MG63 (cell line): Measurements from ENCODE around the gene RUFY2. TPM values are rescaled to one million over a fixed set of nuclear protein-coding genes. Genes with fewer than 3 reads are reported as not detected.

Experiments
- DNase-seq: peaks from one replicate; pipeline ENCODE4 v3.0.0-alpha.2; 2020
- H3K27me3 ChIP-seq: fragments of 250-450 bp; sonication (Bioruptor Pico); 2 replicates; pipeline ENCODE4 v1.5.1; 2020; ENCODE audit warnings: mild to moderate bottlenecking, moderate library complexity
- H3K36me3 ChIP-seq: fragments of 250-450 bp; sonication (Bioruptor Pico); 2 replicates; pipeline ENCODE4 v1.5.1; 2020; ENCODE audit warnings: mild to moderate bottlenecking, moderate library complexity
- H3K4me3 ChIP-seq: fragments of 250-450 bp; sonication (Bioruptor Pico); 2 replicates; pipeline ENCODE4 v1.5.1; 2020; ENCODE audit warnings: mild to moderate bottlenecking, moderate library complexity
- H3K9me3 ChIP-seq: fragments of 250-450 bp; sonication (Bioruptor Pico); 2 replicates; pipeline ENCODE4 v1.5.1; 2020; ENCODE audit warnings: mild to moderate bottlenecking, moderate library complexity
- total RNA-seq: library from RNA; depleted of rRNA; stranded (reverse); fragments of >200 nt; shearing (Covaris generic); gene quantifications from 2 replicates; pipeline ENCODE4 v1.2.3, GENCODE V29; 2014; ENCODE audit warnings: low replicate concordance; rRNA removed

The RUFY2 gene
- total RNA-seq, 1 experiment from 2014 or later = 8.4 TPM

DNA sequence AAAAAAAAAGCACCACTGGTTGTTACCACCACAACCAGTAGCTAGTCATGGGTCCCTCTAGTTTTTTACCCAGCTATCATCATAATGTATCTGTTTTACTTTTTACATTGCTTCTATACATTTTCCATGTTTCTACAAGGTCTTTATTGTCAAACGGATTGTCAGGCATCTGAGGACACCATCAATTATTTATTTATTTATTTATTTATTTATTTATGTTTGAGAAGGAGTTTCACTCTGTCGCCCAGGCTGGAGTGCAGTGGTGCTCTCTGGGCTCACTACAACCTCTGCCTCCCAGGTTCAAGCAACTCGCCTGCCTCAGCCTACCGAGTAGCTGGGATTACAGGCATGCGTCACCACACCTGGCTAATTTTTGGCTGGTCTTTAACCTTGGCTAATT lies 104.2 kb downstream of the RUFY2 start:
- Histone ChIP-seq H3K36me3 (no peaks in the 10 kb centered on the region), H3K4me3 (no peak overlapping the region), H3K9me3 (no peaks in the 10 kb centered on the region), H3K27me3 (no peaks in the 10 kb centered on the region)
- DNase-seq = no peak

DNA sequence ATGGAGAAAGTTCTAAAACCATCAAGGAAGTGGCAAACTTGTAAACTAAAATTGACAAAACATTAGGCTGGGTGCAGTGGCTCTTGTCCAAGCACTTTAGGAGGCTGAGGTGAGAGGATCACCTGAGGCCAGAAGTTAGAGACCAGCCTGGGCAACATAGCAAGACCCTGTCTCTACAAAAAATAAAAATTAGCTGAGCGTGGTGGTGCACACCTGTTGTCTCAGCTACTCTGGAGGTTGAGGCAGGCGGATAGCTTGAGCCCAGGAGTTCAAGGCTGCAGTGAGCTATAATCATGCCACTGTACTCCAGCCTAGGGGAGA lies 104.6 kb downstream of the RUFY2 start:
- no peak for DNase-seq
- Histone ChIP-seq H3K9me3 (no peaks in the 10 kb centered on the region), H3K27me3 (no peaks in the 10 kb centered on the region), H3K4me3 (no peak overlapping the region), H3K36me3 (no peaks in the 10 kb centered on the region)

DNA sequence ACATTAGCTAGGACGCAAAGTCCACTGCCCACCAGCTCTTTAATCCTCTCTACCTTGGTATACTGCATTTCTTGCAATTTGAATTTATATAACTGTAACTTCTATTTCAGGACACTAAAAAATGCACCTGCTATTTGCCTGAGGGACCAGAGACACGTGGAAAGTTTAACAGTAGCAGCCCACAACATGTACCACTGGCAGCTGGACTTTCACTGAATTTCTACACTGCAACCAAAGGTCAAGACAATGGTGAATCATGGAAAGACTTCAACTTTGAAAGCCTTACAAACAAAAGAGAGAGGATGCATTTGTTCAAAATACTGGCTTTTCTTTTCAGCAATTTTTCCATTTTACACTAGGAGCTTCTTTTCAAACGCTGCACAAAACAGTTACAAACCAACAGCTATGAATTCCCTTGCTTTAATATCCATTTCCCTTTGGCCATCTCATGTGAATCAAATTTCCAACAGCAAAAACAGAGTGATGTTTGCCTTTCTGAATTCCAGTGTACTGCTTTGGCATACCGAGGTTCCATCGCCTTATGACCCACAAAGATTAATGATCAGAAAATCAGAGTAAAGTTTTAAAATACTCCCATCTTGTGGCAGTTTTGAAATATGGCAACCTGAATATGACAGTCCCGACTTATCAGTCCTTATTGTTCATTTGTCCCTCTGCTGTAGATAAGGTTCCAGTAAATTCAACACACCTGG lies 105.1 kb downstream of the RUFY2 start:
- Histone ChIP-seq H3K27me3 (no peaks in the 10 kb centered on the region), H3K4me3 (no peak overlapping the region), H3K9me3 (no peaks in the 10 kb centered on the region), H3K36me3 (no peaks in the 10 kb centered on the region)
- DNase-seq = no peak

DNA sequence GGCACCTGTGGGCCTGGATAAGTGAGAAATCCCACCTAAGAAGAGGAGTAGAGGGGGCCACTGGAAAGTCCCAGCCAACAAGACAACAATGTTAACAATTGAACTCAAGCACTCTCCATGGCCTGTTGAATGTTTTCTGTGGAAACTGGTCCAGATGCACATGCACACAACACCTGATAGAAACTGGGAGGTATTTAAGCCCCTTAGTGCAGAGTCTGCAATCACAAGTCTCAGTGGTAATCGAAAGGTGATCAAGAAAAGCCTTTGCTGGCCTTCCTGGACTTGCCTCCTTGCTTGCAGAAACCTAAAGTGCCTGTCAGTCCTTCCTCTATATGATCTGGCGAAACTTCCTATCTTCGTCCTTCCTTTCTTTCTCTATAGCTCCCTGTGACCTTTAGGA lies 105.8 kb downstream of the RUFY2 start:
- Histone ChIP-seq H3K36me3 (no peaks in the 10 kb centered on the region), H3K9me3 (no peaks in the 10 kb centered on the region), H3K4me3 (no peak overlapping the region), H3K27me3 (no peaks in the 10 kb centered on the region)
- no peak for DNase-seq

DNA sequence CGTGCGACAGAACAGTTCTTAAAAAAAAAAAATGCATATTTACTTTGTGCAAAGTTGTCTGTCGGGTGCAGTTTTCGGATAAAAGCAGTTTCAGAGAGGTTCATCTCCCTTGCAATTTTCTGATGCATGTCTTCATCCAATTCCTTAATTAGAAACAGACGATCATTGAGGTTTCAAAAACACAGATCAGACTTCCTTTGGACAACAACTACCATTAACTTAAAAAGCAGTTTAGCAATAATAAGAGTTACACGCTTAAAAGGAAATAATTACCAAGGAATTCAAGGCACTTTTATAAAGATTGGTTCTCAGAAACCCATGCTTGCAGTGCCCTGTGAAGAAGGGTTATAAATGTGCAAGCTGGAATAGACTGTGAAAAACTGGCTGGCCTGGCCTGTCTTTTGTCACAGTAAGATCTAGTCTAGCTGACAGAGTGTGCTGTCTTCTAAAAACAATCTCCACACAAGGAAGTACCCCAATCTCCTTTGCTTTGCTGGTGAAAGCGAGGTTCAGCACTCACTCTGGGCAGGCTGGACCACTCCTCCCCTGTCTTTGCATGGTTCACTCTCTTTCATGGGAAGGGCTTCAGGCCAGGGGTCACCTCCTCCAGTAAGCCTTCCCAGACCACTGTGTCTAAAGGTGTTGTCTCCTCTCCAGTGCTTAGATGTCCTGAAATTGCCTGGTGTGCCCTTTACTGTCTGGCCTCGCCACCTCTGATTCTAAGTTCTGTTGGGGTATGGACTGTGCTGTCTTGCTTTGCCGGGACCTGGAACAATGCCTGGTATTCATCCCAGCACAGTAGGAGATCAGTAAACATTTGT lies 110.0 kb downstream of the RUFY2 start:
- Histone ChIP-seq H3K36me3 (no peaks in the 10 kb centered on the region), H3K4me3 (no peak overlapping the region), H3K9me3 (no peaks in the 10 kb centered on the region), H3K27me3 (no peaks in the 10 kb centered on the region)
- no peak for DNase-seq

Other genes with a start within 250 kb of the RUFY2 start
- gene ATOH7, start 175.2 kb downstream of the RUFY2 start, total RNA-seq = not detected in 2 replicates
- gene HNRNPH3, start 75.2 kb downstream of the RUFY2 start, total RNA-seq = 29.8 and 50.1 TPM in 2 replicates
- gene PBLD, start 74.3 kb downstream of the RUFY2 start, total RNA-seq = 2.5 and 3.4 TPM in 2 replicates
- 6.8 and 10.7 TPM in 2 replicates for gene DNA2, start 64.7 kb upstream of the RUFY2 start, total RNA-seq
- 7.6 and 12.4 TPM in 2 replicates for gene SLC25A16, start 120.2 kb upstream of the RUFY2 start, total RNA-seq
- 0.39 and 0.82 TPM in 2 replicates for gene TET1, start 153.1 kb upstream of the RUFY2 start, total RNA-seq